ENCODE data around the gene RELCH. TPM values are rescaled to one million over a fixed set of nuclear protein-coding genes. Genes with fewer than 3 reads are reported as not detected.
A peak's percentile ranks its signal among the peaks of the same experiment; 100 is the strongest.

RELCH gene
- total RNA-seq, 1 donor from 2014 or later: 22.4 TPM

DNA sequence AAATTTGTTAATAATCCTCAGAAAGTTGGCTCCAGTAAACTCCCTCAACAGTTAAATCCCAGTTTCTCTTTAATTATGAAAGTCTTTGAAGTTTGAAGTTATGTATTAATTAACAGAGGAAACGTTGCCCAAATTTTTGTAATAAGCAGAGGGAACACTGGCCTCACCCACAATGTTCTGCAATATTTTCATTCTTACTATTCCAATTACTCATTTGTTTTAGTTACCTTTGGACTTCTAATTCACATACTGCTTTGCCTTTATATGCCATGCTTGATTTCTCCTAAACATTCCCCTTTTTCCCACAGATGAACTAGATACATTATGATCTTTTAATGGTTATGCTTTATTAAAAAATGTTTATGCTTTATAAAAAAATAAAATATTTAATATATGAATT is 61.3 kb downstream of the RELCH start:
- peaks cover 4% of the 10 kb centered on the region for H3K36me3 Mint-ChIP-seq (ENCODE audit: low read depth)
- no peaks in the 10 kb centered on the region for H3K9me3 Mint-ChIP-seq
- no peak overlapping the region for H3K27ac Mint-ChIP-seq (ENCODE audit: unreplicated experiment)
- DNase-seq (ENCODE audit: low read depth, low spot score): no peak
- no peaks in the 10 kb centered on the region for H3K27me3 Mint-ChIP-seq (ENCODE audit: low read depth)
- no peaks in the 10 kb centered on the region for H3K4me1 Mint-ChIP-seq
- TF ChIP-seq, protein P1, sequence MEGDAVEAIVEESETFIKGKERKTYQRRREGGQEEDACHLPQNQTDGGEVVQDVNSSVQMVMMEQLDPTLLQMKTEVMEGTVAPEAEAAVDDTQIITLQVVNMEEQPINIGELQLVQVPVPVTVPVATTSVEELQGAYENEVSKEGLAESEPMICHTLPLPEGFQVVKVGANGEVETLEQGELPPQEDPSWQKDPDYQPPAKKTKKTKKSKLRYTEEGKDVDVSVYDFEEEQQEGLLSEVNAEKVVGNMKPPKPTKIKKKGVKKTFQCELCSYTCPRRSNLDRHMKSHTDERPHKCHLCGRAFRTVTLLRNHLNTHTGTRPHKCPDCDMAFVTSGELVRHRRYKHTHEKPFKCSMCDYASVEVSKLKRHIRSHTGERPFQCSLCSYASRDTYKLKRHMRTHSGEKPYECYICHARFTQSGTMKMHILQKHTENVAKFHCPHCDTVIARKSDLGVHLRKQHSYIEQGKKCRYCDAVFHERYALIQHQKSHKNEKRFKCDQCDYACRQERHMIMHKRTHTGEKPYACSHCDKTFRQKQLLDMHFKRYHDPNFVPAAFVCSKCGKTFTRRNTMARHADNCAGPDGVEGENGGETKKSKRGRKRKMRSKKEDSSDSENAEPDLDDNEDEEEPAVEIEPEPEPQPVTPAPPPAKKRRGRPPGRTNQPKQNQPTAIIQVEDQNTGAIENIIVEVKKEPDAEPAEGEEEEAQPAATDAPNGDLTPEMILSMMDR (conservative IDR thresholded peaks at IDR 0.05): no peak
- no peak overlapping the region for H3K4me3 Mint-ChIP-seq

DNA sequence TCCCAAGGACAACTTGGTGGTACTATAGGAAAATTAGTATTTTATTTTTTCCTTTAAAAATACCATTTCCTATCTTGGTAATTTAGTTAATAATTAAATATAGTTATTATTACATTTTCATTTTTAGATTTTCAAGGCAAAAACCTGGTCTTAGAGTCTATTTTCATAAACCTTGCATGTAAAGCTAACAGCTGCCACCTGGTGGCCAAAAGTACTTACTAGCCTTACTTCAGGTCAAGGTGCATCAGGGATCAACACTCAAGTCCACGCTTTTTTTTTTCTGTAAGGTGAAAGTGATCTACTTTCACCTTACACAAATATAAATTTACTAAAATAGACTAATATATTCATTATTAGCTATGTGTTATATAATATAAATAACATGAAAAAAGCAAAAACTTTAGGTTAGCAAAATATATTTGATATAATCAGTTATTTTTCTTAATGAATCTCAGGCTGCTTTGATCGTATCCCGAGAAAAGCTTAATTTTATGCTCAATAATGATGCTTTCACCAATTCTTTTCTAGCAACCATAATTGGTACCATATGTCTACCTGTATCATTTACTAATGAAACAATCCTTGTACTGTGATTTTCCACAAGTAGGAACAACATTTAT is 62.5 kb downstream of the RELCH start:
- H3K4me3 Mint-ChIP-seq: no peak overlapping the region
- no peaks in the 10 kb centered on the region for H3K4me1 Mint-ChIP-seq
- no peak overlapping the region for H3K27ac Mint-ChIP-seq (ENCODE audit: unreplicated experiment)
- DNase-seq (ENCODE audit: low read depth, low spot score): peak; percentile 60
- H3K27me3 Mint-ChIP-seq (ENCODE audit: low read depth): no peaks in the 10 kb centered on the region
- H3K36me3 Mint-ChIP-seq (ENCODE audit: low read depth): peaks cover 4% of the 10 kb centered on the region
- TF ChIP-seq, protein P1 (conservative IDR thresholded peaks at IDR 0.05): peak; percentile 97
- no peaks in the 10 kb centered on the region for H3K9me3 Mint-ChIP-seq

DNA sequence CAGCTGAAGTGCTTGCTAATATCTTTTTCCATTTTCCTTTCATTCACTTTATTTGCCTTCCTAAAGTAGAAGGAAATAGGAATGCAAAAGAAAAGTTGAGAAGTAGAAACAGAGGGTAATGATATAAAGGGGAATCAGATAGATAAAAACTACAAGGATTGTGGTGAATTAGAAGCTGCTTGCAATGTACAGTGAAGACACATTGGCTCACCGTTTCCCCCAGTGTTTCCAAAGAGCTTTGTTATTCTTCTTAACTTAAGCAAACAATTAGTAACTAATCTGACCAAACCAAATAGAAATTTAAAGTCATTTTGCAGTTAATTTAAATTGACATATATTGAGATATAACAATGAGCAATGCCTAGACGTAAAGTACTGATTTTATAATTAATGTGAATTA is 63.4 kb downstream of the RELCH start:
- no peaks in the 10 kb centered on the region for H3K4me1 Mint-ChIP-seq
- TF ChIP-seq, protein P1 (conservative IDR thresholded peaks at IDR 0.05): no peak
- H3K36me3 Mint-ChIP-seq (ENCODE audit: low read depth): peaks cover 4% of the 10 kb centered on the region
- no peak overlapping the region for H3K4me3 Mint-ChIP-seq
- H3K9me3 Mint-ChIP-seq: no peaks in the 10 kb centered on the region
- H3K27me3 Mint-ChIP-seq (ENCODE audit: low read depth): no peaks in the 10 kb centered on the region
- no peak for DNase-seq (ENCODE audit: low read depth, low spot score)
- no peak overlapping the region for H3K27ac Mint-ChIP-seq (ENCODE audit: unreplicated experiment)

DNA sequence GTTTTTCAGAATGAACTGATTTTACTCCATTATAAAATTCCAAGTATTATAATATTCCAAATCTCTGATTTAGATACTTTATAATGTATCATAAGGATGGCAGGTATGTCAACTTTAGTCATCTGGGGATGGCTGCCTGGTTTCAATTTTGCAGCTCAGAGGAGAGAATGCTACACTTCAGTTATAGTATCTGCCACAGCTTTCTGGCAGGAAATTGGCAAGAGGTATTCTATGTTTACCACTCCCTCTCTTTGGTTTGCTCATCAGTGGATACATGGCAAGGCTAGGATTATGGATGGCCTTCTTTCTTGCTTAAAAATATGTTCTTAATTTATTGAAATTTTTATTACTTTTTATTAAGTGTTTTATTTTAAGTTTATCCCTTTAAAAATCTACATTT is 71.0 kb downstream of the RELCH start:
- TF ChIP-seq, protein P1 (conservative IDR thresholded peaks at IDR 0.05): no peak
- no peak for DNase-seq (ENCODE audit: low read depth, low spot score)
- H3K36me3 Mint-ChIP-seq (ENCODE audit: low read depth): peaks cover 10% of the 10 kb centered on the region
- no peaks in the 10 kb centered on the region for H3K9me3 Mint-ChIP-seq
- H3K27me3 Mint-ChIP-seq (ENCODE audit: low read depth): no peaks in the 10 kb centered on the region
- H3K4me3 Mint-ChIP-seq: no peak overlapping the region
- H3K4me1 Mint-ChIP-seq: no peaks in the 10 kb centered on the region
- no peak overlapping the region for H3K27ac Mint-ChIP-seq (ENCODE audit: unreplicated experiment)

DNA sequence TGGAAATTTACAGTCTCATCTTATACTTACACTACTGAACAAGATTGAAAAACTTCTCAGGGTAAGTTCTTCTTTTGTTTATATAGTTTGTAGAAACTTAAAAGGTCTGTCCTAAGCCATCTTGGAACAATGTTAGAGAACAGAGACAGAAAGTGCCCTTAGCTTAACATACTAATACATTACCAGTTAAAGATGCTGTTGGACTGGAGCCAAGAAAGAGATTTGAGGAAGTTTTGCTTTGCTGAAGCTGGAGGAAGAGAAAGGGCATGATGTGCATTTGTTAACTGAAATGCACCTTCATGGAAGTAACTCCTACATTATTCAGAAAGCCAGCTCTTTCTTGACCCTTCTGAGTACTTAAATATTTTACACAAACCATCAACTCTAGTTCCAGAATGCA is 71.6 kb downstream of the RELCH start:
- Mint-ChIP-seq H3K4me3 (no peak overlapping the region), H3K27ac (ENCODE audit: unreplicated experiment) (no peak overlapping the region), H3K4me1 (no peaks in the 10 kb centered on the region), H3K27me3 (ENCODE audit: low read depth) (no peaks in the 10 kb centered on the region), H3K9me3 (no peaks in the 10 kb centered on the region), H3K36me3 (ENCODE audit: low read depth) (peaks cover 10% of the 10 kb centered on the region)
- TF ChIP-seq, protein P1 (conservative IDR thresholded peaks at IDR 0.05): no peak
- DNase-seq (ENCODE audit: low read depth, low spot score): no peak

All from neural crest cell (in vitro differentiated cells).